Endothelial cell (in vitro differentiated cells): ENCODE measurements around the gene PCDHGA5. TPM values are rescaled to one million over a fixed set of nuclear protein-coding genes. Genes with fewer than 3 reads are reported as not detected.

Source experiments
- DNase-seq: peaks from one replicate; pipeline ENCODE4 v3.0.0; 2021; ENCODE audit warnings: low spot score
- H3K27ac Mint-ChIP-seq: one replicate; pipeline ENCODE4 v1.8.0; 2021; ENCODE audit warnings: mixed read lengths, inconsistent platforms; ENCODE audit not compliant: unreplicated experiment
- H3K27me3 Mint-ChIP-seq: one replicate; pipeline ENCODE4 v1.8.0; 2021; ENCODE audit warnings: mild to moderate bottlenecking, moderate library complexity, mixed read lengths, inconsistent platforms; ENCODE audit not compliant: unreplicated experiment
- H3K36me3 Mint-ChIP-seq: one replicate; pipeline ENCODE4 v1.8.0; 2021; ENCODE audit warnings: mild to moderate bottlenecking, low read depth, mixed read lengths, inconsistent platforms; ENCODE audit not compliant: unreplicated experiment
- H3K4me1 Mint-ChIP-seq: one replicate; pipeline ENCODE4 v1.8.0; 2021; ENCODE audit warnings: mild to moderate bottlenecking, mixed read lengths, inconsistent platforms; ENCODE audit not compliant: unreplicated experiment
- H3K4me3 Mint-ChIP-seq: one replicate; pipeline ENCODE4 v1.8.0; 2021; ENCODE audit warnings: mild to moderate bottlenecking, mixed read lengths, inconsistent platforms; ENCODE audit not compliant: unreplicated experiment
- H3K9me3 Mint-ChIP-seq: one replicate; pipeline ENCODE4 v1.8.0; 2021; ENCODE audit warnings: mixed read lengths, inconsistent platforms; ENCODE audit not compliant: unreplicated experiment
- total RNA-seq: library from RNA; stranded (reverse); fragmentation: NEBNext Ultra II Directional; extraction: Animal tissue kit (Norgen Biotek cat#: 25700); gene quantifications from one replicate; pipeline ENCODE4 v1.2.1, GENCODE V29; 2021; ENCODE audit not compliant: unreplicated experiment
- TF ChIP-seq, protein P1 (sequence below): fragments of 200-600 bp; sonication (generic); IDR thresholded peaks from one replicate; pipeline ENCODE4 v1.5.0; 2021; ENCODE audit warnings: antibody characterized with exemption; ENCODE audit not compliant: unreplicated experiment

Gene PCDHGA5
- total RNA-seq, 1 donor from 2014 or later: 2.4 TPM

DNA sequence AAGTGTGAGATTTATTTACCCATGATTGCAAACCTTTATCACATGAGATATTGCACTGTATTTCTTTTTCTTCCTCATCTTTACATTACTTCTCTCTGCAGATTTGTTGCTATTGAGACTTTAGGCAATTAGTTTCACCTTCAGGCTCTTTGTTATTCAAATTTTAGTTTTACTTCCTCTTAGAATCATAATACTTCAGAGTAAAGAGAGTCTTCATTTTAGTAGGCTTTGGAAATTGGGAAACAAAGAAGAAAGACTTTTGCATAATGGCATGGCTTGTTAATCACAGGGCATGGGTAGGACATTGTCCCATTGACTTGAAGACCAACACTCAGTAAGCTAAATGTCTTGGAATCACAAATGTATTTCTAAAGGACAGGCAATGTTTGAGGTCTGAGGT lies 1.2 kb upstream of the PCDHGA5 start:
- H3K36me3 Mint-ChIP-seq: peaks cover 62% of the 10 kb centered on the region
- peaks cover 44% of the 10 kb centered on the region for H3K9me3 Mint-ChIP-seq
- peaks cover 23% of the 10 kb centered on the region for H3K4me1 Mint-ChIP-seq
- H3K27me3 Mint-ChIP-seq: peaks cover 14% of the 10 kb centered on the region
- DNase-seq: no peak
- H3K27ac Mint-ChIP-seq: no peak overlapping the region
- TF ChIP-seq, protein P1, sequence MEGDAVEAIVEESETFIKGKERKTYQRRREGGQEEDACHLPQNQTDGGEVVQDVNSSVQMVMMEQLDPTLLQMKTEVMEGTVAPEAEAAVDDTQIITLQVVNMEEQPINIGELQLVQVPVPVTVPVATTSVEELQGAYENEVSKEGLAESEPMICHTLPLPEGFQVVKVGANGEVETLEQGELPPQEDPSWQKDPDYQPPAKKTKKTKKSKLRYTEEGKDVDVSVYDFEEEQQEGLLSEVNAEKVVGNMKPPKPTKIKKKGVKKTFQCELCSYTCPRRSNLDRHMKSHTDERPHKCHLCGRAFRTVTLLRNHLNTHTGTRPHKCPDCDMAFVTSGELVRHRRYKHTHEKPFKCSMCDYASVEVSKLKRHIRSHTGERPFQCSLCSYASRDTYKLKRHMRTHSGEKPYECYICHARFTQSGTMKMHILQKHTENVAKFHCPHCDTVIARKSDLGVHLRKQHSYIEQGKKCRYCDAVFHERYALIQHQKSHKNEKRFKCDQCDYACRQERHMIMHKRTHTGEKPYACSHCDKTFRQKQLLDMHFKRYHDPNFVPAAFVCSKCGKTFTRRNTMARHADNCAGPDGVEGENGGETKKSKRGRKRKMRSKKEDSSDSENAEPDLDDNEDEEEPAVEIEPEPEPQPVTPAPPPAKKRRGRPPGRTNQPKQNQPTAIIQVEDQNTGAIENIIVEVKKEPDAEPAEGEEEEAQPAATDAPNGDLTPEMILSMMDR: no peak
- peak overlapping the region; percentile 68 for H3K4me3 Mint-ChIP-seq

DNA sequence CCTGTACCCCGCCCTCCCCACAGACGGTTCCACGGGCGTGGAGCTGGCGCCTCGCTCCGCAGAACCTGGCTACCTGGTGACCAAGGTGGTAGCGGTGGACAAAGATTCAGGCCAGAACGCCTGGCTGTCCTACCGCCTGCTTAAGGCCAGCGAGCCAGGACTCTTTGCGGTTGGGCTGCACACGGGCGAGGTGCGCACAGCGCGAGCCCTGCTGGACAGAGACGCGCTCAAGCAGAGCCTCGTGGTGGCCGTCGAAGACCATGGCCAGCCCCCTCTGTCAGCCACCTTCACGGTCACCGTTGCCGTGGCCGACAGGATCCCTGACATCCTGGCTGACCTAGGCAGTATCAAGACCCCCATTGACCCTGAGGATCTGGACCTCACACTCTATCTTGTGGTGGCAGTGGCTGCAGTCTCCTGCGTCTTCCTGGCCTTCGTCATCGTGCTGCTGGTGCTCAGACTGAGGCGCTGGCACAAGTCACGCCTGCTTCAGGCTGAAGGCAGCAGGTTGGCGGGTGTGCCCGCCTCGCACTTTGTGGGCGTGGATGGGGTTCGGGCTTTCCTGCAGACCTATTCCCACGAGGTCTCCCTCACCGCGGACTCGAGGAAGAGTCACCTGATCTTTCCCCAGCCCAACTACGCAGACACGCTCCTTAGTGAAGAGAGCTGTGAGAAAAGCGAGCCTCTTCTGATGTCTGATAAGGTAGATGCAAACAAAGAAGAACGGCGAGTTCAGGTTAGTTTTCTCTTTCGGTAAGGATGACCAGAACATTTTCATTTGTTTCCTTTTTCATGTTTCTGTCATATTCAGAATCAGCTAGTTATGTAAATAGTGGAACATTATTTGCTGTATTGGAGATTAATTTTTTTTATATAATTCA lies 2.3 kb downstream of the PCDHGA5 start:
- Mint-ChIP-seq H3K27ac (no peak overlapping the region), H3K4me1 (peaks cover 7% of the 10 kb centered on the region), H3K4me3 (peak overlapping the region; percentile 15), H3K27me3 (peaks cover 10% of the 10 kb centered on the region), H3K9me3 (peaks cover 31% of the 10 kb centered on the region), H3K36me3 (peaks cover 58% of the 10 kb centered on the region)
- DNase-seq: no peak
- TF ChIP-seq, protein P1: no peak

- no peak for DNase-seq
- H3K4me1 Mint-ChIP-seq: no peaks in the 10 kb centered on the region
- H3K27me3 Mint-ChIP-seq: peaks cover 2% of the 10 kb centered on the region
- peaks cover 28% of the 10 kb centered on the region for H3K9me3 Mint-ChIP-seq
- no peak within 1 kb of the TSS for H3K27ac Mint-ChIP-seq
- H3K36me3 Mint-ChIP-seq: peaks cover 56% of the 10 kb centered on the region
- H3K4me3 Mint-ChIP-seq: peak within 1 kb of the TSS; percentile 76
- TF ChIP-seq, protein P1: no peak
These were observed 6.3 kb downstream of the PCDHGA5 start, which contains the start of gene PCDHGB3 for GRCh38 chr5:141369994-141370848. PCDHGB3 (plus strand) TSS chr5:141370242; CDS start chr5:141370395, 153 bp downstream.

- peak overlapping the region; percentile 83 for H3K4me3 Mint-ChIP-seq
- DNase-seq: no peak
- peaks cover 2% of the 10 kb centered on the region for H3K27me3 Mint-ChIP-seq
- H3K4me1 Mint-ChIP-seq: no peaks in the 10 kb centered on the region
- TF ChIP-seq, protein P1: no peak
- H3K27ac Mint-ChIP-seq: no peak overlapping the region
- peaks cover 55% of the 10 kb centered on the region for H3K36me3 Mint-ChIP-seq
- H3K9me3 Mint-ChIP-seq: peaks cover 27% of the 10 kb centered on the region
These were observed 7.9 kb downstream of the PCDHGA5 start for GRCh38 chr5:141371572-141372475.
